SK-N-SH treated with all-trans-retinoic acid at 6 μM for 48 hours (cell line): ENCODE data around the gene PMP22.
"Not testable (repeated sequence)": the region's sequence is repeated elsewhere in the genome, so short reads cannot be mapped to it uniquely, and the experiment has no call there.

Source experiments
- ATAC-seq: fragments of 200-7000 bp; cut with Tn5 transposase; 3 replicates; pipeline ENCODE4 v1.9.1; 2020; ENCODE audit warnings: mild to moderate bottlenecking, moderate library complexity
- ARNTL ChIP-seq: fragments of 450-650 bp; formaldehyde crosslinking; IDR thresholded peaks from 2 replicates; pipeline ENCODE4 v1.5.0; 2020; ENCODE audit warnings: low read depth, mild to moderate bottlenecking, moderate library complexity, borderline replicate concordance
- BACH2 ChIP-seq: fragments of 250-450 bp; sonication (Bioruptor Pico); IDR thresholded peaks from 2 replicates; pipeline ENCODE4 v1.9.0; 2021; ENCODE audit warnings: mild to moderate bottlenecking, borderline replicate concordance
- CSDC2 ChIP-seq: fragments of 250-450 bp; sonication (Bioruptor Pico); IDR thresholded peaks from 2 replicates; pipeline ENCODE4 v1.5.0; 2020; ENCODE audit warnings: mild to moderate bottlenecking, moderate library complexity
- GLIS3 ChIP-seq: fragments of 250-450 bp; sonication (Bioruptor Pico); IDR thresholded peaks from 2 replicates; pipeline ENCODE4 v1.5.0; 2020; ENCODE audit warnings: mild to moderate bottlenecking, moderate library complexity
- ISL1 ChIP-seq: fragments of 250-450 bp; sonication (Bioruptor Pico); IDR thresholded peaks from 2 replicates; pipeline ENCODE4 v2.1.2; 2022; ENCODE audit warnings: mild to moderate bottlenecking, moderate library complexity
- PPARA ChIP-seq: fragments of 250-450 bp; sonication (Bioruptor Pico); IDR thresholded peaks from 2 replicates; pipeline ENCODE4 v1.5.0; 2020; ENCODE audit warnings: mild to moderate bottlenecking, borderline replicate concordance
- RARB ChIP-seq: fragments of 250-450 bp; sonication (Bioruptor Pico); IDR thresholded peaks from 2 replicates; pipeline ENCODE4 v1.8.0; 2021; ENCODE audit warnings: mild to moderate bottlenecking, moderate library complexity
- SNAI2 ChIP-seq: fragments of 250-450 bp; sonication (Bioruptor Pico); IDR thresholded peaks from 2 replicates; pipeline ENCODE4 v1.5.0; 2020; ENCODE audit warnings: mild to moderate bottlenecking, moderate library complexity
- TCF4 ChIP-seq: fragments of 250-450 bp; sonication (Bioruptor Pico); IDR thresholded peaks from 2 replicates; pipeline ENCODE4 v1.8.0; 2021; ENCODE audit warnings: mild to moderate bottlenecking, moderate library complexity, borderline replicate concordance
- TOX ChIP-seq: fragments of 250-450 bp; sonication (Bioruptor Pico); IDR thresholded peaks from 2 replicates; pipeline ENCODE4 v1.8.0; 2021; ENCODE audit warnings: mild to moderate bottlenecking, moderate library complexity, borderline replicate concordance
- ZC3H10 ChIP-seq: fragments of 250-450 bp; sonication (Bioruptor Pico); IDR thresholded peaks from 2 replicates; pipeline ENCODE4 v1.5.1; 2021; ENCODE audit warnings: mild to moderate bottlenecking, moderate library complexity
- ZFP30 ChIP-seq: fragments of 450-650 bp; formaldehyde crosslinking; IDR thresholded peaks from 2 replicates; pipeline ENCODE4 v1.5.0; 2022; ENCODE audit warnings: mild to moderate bottlenecking, moderate library complexity
- ZNF565 ChIP-seq: fragments of 450-650 bp; formaldehyde crosslinking; conservative IDR thresholded peaks from 2 replicates; pipeline ENCODE4 v1.5.0; 2020; ENCODE audit warnings: low read depth, mild to moderate bottlenecking, moderate library complexity
- ZNF70 ChIP-seq: fragments of 450-650 bp; formaldehyde crosslinking; IDR thresholded peaks from 2 replicates; pipeline ENCODE4 v1.5.0; 2020; ENCODE audit warnings: mild to moderate bottlenecking, moderate library complexity
- TF ChIP-seq, protein P1 (sequence below): fragments of 250-450 bp; sonication (Bioruptor Pico); IDR thresholded peaks from 2 replicates; pipeline ENCODE4 v1.5.1; 2021; ENCODE audit warnings: mild to moderate bottlenecking, moderate library complexity
- TF ChIP-seq, protein P2 (sequence below): fragments of 250-450 bp; sonication (Bioruptor Pico); IDR thresholded peaks from 2 replicates; pipeline ENCODE4 v1.8.0; 2020; ENCODE audit warnings: mild to moderate bottlenecking, moderate library complexity, borderline replicate concordance
- TF ChIP-seq, protein P3 (sequence below): fragments of 250-450 bp; sonication (Bioruptor Pico); IDR thresholded peaks from 2 replicates; pipeline ENCODE4 v1.5.0; 2020; ENCODE audit warnings: mild to moderate bottlenecking, moderate library complexity

Gene PMP22

DNA sequence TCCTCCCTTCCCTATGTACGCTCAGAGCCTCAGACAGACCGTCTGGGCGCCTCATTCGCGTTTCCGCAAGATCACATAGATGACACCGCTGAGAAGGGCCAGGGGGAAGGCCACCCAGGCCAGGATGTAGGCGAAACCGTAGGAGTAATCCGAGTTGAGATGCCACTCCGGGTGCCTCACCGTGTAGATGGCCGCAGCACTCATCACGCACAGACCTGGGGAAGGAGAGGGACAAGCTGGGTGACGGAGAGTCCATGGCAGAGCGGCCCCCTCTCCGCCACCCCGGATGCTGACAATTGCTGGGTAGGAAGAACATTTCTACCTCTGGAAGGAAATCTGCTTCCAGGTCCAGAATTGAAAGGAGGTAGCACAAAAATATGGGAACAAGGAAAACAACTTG is 34.3 kb downstream of the PMP22 start (continued):
- TF ChIP-seq, protein P1, sequence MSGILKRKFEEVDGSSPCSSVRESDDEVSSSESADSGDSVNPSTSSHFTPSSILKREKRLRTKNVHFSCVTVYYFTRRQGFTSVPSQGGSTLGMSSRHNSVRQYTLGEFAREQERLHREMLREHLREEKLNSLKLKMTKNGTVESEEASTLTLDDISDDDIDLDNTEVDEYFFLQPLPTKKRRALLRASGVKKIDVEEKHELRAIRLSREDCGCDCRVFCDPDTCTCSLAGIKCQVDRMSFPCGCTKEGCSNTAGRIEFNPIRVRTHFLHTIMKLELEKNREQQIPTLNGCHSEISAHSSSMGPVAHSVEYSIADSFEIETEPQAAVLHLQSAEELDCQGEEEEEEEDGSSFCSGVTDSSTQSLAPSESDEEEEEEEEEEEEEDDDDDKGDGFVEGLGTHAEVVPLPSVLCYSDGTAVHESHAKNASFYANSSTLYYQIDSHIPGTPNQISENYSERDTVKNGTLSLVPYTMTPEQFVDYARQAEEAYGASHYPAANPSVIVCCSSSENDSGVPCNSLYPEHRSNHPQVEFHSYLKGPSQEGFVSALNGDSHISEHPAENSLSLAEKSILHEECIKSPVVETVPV (CRISPR knock-in tag), result no peak
- TF ChIP-seq TOX (CRISPR knock-in tag) (no peak), SNAI2 (CRISPR knock-in tag) (no peak)

DNA sequence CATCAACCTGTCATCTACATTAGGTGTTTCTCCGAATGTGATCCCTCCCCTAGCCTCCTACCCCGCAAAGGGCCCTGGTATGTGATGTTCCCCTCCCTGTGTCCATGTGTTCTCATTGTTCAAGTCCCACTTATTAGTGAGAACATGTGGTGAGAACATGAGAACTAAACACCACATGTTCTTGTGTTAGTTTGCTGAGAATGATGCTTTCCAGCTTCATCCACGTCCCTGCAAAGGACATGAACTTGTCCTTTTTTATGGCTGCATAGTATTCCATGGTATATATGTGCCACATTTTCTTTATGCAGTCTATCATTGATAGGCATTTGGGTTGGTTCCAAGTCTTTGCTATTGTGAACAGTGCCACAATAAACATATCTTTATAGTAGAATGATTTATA is 43.3 kb downstream of the PMP22 start:
- not testable (repeated sequence) for ATAC-seq

DNA sequence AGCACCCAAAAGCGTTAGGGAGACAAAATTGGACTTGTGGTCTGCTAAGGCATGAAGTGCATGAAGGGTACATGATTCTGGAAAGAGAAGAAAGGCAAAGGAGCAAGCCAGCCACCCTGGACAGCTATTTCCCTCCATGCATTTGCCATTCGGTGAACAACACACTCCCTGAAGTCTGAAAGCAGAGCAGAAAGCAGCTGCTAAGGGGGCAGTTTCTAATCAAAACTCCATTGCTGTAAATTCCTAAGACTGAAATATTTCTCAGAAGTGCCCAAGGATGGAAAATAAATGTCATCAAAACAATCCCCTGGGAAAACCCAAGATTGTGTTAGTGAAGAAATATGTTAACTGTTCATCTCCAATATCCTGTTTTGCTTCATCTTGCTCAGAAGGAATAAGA is 44.3 kb downstream of the PMP22 start:
- no peak for TF ChIP-seq BACH2 (CRISPR knock-in tag)
- TF ChIP-seq RARB, result no peak
- TF ChIP-seq, protein P2, sequence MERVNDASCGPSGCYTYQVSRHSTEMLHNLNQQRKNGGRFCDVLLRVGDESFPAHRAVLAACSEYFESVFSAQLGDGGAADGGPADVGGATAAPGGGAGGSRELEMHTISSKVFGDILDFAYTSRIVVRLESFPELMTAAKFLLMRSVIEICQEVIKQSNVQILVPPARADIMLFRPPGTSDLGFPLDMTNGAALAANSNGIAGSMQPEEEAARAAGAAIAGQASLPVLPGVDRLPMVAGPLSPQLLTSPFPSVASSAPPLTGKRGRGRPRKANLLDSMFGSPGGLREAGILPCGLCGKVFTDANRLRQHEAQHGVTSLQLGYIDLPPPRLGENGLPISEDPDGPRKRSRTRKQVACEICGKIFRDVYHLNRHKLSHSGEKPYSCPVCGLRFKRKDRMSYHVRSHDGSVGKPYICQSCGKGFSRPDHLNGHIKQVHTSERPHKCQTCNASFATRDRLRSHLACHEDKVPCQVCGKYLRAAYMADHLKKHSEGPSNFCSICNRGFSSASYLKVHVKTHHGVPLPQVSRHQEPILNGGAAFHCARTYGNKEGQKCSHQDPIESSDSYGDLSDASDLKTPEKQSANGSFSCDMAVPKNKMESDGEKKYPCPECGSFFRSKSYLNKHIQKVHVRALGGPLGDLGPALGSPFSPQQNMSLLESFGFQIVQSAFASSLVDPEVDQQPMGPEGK (CRISPR knock-in tag), result no peak
- TF ChIP-seq ZNF565, result no peak
- TF ChIP-seq, all 23 proteins: peak for 0
- ATAC-seq, result no peak

DNA sequence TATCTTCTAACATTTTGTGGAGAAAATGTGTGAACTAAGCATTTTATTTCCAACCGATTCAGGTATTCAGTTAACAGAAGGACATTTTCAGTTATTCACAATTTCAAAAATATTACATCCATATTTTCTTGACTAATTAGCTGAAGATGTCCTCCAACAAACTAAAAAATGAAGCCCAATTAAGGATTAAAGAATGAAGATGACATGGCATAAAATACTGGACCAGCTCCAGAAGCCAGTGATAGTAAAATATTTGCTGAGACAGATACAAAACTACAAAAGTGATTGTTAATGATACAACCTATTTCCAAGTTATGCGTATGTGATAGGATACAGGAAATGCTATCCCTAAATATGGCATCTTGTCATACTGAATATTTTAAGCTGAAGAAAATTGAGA is 48.6 kb downstream of the PMP22 start:
- ATAC-seq, result no peak
- TF ChIP-seq ZNF70 (CRISPR knock-in tag), result no peak
- no peak for TF ChIP-seq PPARA
- no peak for TF ChIP-seq ZFP30 (CRISPR knock-in tag)
- no peak for TF ChIP-seq TOX (CRISPR knock-in tag)
- TF ChIP-seq, protein P2 (CRISPR knock-in tag), result no peak
- TF ChIP-seq CSDC2 (CRISPR knock-in tag), result no peak
- no peak for TF ChIP-seq ZNF565
- TF ChIP-seq ZC3H10 (CRISPR knock-in tag), result no peak
- TF ChIP-seq, protein P3, sequence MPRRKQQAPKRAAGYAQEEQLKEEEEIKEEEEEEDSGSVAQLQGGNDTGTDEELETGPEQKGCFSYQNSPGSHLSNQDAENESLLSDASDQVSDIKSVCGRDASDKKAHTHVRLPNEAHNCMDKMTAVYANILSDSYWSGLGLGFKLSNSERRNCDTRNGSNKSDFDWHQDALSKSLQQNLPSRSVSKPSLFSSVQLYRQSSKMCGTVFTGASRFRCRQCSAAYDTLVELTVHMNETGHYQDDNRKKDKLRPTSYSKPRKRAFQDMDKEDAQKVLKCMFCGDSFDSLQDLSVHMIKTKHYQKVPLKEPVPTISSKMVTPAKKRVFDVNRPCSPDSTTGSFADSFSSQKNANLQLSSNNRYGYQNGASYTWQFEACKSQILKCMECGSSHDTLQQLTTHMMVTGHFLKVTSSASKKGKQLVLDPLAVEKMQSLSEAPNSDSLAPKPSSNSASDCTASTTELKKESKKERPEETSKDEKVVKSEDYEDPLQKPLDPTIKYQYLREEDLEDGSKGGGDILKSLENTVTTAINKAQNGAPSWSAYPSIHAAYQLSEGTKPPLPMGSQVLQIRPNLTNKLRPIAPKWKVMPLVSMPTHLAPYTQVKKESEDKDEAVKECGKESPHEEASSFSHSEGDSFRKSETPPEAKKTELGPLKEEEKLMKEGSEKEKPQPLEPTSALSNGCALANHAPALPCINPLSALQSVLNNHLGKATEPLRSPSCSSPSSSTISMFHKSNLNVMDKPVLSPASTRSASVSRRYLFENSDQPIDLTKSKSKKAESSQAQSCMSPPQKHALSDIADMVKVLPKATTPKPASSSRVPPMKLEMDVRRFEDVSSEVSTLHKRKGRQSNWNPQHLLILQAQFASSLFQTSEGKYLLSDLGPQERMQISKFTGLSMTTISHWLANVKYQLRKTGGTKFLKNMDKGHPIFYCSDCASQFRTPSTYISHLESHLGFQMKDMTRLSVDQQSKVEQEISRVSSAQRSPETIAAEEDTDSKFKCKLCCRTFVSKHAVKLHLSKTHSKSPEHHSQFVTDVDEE (CRISPR knock-in tag), result no peak
- TF ChIP-seq ISL1 (CRISPR knock-in tag), result no peak
- TF ChIP-seq SNAI2 (CRISPR knock-in tag), result no peak
- no peak for TF ChIP-seq ARNTL (CRISPR knock-in tag)
- TF ChIP-seq TCF4, result no peak
- no peak for TF ChIP-seq GLIS3 (CRISPR knock-in tag)
- TF ChIP-seq, protein P1 (CRISPR knock-in tag), result no peak
- TF ChIP-seq RARB, result no peak
